Measurements from ENCODE around the gene NRBF2.
"Not testable (repeated sequence)": the region's sequence is repeated elsewhere in the genome, so short reads cannot be mapped to it uniquely, and the experiment has no call there.

NRBF2 gene

DNA sequence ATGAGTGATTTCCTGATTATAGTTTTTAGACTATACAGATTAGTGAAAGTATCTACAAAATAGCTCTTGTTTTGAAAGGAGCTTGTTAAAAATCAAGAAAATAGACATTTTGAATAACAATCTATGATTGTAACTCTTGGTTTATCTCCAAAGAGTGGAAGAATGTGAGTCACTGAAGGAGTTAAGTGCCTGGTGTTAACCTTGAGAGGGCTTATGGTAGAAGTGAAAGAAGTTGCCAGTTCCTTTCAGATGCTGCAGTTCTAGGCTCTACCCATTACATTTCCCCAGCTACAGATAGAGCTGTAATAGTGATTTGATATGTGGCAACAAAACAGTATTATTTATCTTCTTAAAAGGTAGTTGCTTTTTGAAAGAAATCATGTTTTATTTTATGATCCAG, 12.7 kb downstream of the NRBF2 start:
- Histone ChIP-seq H3K4me1 (ENCODE audit: control insufficient read depth, insufficient read depth, low read length) (no peaks in the 10 kb centered on the region), H3K4me3 (ENCODE audit: low read length in 2 of 2) (no peak overlapping the region), H3K9ac (ENCODE audit: low read length in 2 of 2) (no peak overlapping the region), H3K27ac (ENCODE audit: low read length) (no peak overlapping the region), H3K9me3 (ENCODE audit: control insufficient read depth in 2 of 2, low read length in 2 of 2) (no peaks in the 10 kb centered on the region), H3K36me3 (ENCODE audit: control insufficient read depth in 2 of 2, insufficient read depth in 2 of 2, low read length in 2 of 2) (no peaks in the 10 kb centered on the region), H3K27me3 (ENCODE audit: control insufficient read depth in 1 of 2, insufficient read depth in 2 of 2, low read length in 2 of 2) (no peaks in the 10 kb centered on the region)

DNA sequence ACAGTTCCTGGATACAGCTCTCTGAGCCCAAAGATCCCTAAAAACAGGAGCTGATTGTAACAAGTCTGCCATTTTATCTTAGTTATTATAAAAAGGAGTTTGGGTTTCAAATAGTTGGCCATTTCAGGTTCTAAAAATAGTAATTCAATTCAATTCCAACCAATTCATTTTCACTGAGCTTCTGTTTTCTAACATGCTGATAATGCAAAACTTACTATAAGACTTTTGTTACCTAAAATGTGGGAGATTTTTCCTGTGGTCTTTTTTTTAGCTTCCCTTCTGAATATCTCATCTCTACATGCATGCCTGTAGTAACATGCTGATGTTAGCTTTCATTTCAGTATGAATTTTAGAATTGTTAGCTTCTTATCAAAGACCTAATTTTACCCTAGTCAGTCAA, 13.4 kb downstream of the NRBF2 start:
- Histone ChIP-seq H3K4me3 (ENCODE audit: low read length in 2 of 2) (no peak overlapping the region), H3K27ac (ENCODE audit: low read length) (no peak overlapping the region), H3K9ac (ENCODE audit: low read length in 2 of 2) (no peak overlapping the region), H3K27me3 (ENCODE audit: control insufficient read depth in 1 of 2, insufficient read depth in 2 of 2, low read length in 2 of 2) (no peaks in the 10 kb centered on the region), H3K9me3 (ENCODE audit: control insufficient read depth in 2 of 2, low read length in 2 of 2) (no peaks in the 10 kb centered on the region), H3K36me3 (ENCODE audit: control insufficient read depth in 2 of 2, insufficient read depth in 2 of 2, low read length in 2 of 2) (no peaks in the 10 kb centered on the region), H3K4me1 (ENCODE audit: control insufficient read depth, insufficient read depth, low read length) (no peaks in the 10 kb centered on the region)

DNA sequence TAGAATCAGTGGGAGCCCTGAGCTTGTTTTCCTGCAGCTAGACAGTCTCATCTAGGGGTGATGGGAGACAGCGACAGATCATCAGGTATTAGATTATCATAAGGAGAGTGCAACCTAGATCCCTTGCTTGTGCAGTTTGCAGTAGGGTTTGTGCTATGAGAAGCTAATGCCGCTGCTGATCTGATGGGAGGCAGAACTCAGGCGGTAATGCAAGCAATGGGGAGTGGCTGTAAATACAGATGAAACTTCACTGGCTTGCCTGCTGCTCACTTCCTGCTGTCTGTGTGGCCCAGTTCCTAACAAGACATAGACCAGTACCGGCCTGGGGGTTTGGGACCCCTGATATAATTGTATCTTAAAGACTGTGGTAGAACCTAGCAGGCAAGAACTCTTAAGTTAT, 17.6 kb downstream of the NRBF2 start:
- no peaks in the 10 kb centered on the region for H3K27me3 ChIP-seq (ENCODE audit: control insufficient read depth in 1 of 2, insufficient read depth in 2 of 2, low read length in 2 of 2)
- H3K9me3 ChIP-seq (ENCODE audit: control insufficient read depth in 2 of 2, low read length in 2 of 2) = no peaks in the 10 kb centered on the region
- no peak overlapping the region for H3K27ac ChIP-seq (ENCODE audit: low read length)
- H3K4me1 ChIP-seq (ENCODE audit: control insufficient read depth, insufficient read depth, low read length) = no peaks in the 10 kb centered on the region
- no peak overlapping the region for H3K9ac ChIP-seq (ENCODE audit: low read length in 2 of 2)
- peaks cover 4 to 7% of the 10 kb centered on the region in 2 donors for H3K36me3 ChIP-seq (ENCODE audit: control insufficient read depth in 2 of 2, insufficient read depth in 2 of 2, low read length in 2 of 2)
- no peak overlapping the region for H3K4me3 ChIP-seq (ENCODE audit: low read length in 2 of 2)

DNA sequence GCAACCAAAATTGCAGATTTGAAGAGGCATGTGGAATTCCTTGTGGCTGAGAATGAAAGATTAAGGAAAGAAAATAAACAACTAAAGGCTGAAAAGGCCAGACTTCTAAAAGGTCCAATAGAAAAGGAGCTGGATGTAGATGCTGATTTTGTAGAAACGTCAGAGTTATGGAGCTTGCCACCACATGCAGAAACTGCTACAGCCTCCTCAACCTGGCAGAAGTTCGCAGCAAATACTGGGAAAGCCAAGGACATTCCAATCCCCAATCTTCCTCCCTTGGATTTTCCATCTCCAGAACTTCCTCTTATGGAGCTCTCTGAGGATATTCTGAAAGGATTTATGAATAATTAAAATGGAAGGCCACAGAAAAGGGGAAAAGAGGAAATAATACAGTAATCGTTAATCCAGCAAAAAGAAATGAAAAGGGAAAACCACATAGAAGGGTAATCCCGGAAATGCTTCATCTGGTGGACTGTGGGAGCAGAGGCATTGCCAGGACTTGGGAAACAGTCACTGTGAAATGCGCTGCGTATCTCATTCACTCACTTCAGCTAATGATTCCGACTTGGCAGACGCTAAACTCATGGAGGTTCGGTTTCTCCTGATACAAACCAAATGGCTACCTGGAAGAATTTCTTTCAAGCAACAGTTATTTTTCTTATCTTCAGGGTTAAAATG, 20.9 kb downstream of the NRBF2 start:
- not testable (repeated sequence) for H3K27ac ChIP-seq (ENCODE audit: low read length); H3K9ac ChIP-seq (ENCODE audit: low read length in 2 of 2); H3K4me1 ChIP-seq (ENCODE audit: control insufficient read depth, insufficient read depth, low read length); H3K9me3 ChIP-seq (ENCODE audit: control insufficient read depth in 2 of 2, low read length in 2 of 2); H3K36me3 ChIP-seq (ENCODE audit: control insufficient read depth in 2 of 2, insufficient read depth in 2 of 2, low read length in 2 of 2); H3K4me3 ChIP-seq (ENCODE audit: low read length in 2 of 2); H3K27me3 ChIP-seq (ENCODE audit: control insufficient read depth in 1 of 2, insufficient read depth in 2 of 2, low read length in 2 of 2)

DNA sequence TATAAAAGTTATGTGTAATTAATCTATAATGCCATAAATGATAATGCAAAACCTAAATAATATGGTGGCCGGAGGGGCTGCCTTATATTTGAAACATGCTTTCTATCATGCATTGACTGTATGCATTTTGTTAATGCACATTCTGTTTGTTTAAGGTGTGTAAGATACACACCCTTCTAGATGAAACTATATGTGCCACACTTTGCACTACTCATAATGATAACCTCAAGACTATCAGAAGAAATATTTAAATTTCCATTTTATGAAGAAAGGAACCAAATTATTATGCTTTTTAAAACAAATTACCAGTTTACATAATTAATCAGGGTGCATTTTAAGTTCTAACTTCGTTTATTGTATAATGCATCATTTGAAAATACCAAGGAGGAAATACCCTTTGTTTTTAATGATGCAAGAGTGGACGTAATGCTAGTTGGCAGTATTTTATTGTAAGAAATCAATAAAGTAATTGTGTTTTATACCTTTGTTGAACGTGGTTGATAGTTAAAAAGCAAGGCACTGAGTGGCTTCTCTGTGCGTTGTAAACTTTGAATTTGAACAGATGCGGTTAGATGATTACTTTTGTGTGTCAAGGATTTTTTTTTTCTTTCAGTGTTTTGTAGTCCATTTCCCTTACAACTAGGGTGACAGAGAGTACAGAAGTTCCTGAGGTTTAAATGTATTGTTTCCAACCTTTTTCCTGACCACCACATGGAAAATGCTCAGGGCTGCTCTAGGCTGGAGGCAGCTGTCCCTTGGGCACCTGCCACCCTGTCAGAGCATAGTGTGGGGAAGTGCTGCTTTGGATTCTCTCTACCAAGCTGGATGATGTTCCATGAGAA, 21.6 kb downstream of the NRBF2 start:
- H3K9ac ChIP-seq (ENCODE audit: low read length in 2 of 2) = no peak overlapping the region
- no peaks in the 10 kb centered on the region for H3K4me1 ChIP-seq (ENCODE audit: control insufficient read depth, insufficient read depth, low read length)
- H3K36me3 ChIP-seq (ENCODE audit: control insufficient read depth in 2 of 2, insufficient read depth in 2 of 2, low read length in 2 of 2) = peaks cover 4 to 7% of the 10 kb centered on the region in 2 donors
- no peak overlapping the region for H3K4me3 ChIP-seq (ENCODE audit: low read length in 2 of 2)
- no peaks in the 10 kb centered on the region for H3K27me3 ChIP-seq (ENCODE audit: control insufficient read depth in 1 of 2, insufficient read depth in 2 of 2, low read length in 2 of 2)
- no peak overlapping the region for H3K27ac ChIP-seq (ENCODE audit: low read length)
- no peaks in the 10 kb centered on the region for H3K9me3 ChIP-seq (ENCODE audit: control insufficient read depth in 2 of 2, low read length in 2 of 2)

DNA sequence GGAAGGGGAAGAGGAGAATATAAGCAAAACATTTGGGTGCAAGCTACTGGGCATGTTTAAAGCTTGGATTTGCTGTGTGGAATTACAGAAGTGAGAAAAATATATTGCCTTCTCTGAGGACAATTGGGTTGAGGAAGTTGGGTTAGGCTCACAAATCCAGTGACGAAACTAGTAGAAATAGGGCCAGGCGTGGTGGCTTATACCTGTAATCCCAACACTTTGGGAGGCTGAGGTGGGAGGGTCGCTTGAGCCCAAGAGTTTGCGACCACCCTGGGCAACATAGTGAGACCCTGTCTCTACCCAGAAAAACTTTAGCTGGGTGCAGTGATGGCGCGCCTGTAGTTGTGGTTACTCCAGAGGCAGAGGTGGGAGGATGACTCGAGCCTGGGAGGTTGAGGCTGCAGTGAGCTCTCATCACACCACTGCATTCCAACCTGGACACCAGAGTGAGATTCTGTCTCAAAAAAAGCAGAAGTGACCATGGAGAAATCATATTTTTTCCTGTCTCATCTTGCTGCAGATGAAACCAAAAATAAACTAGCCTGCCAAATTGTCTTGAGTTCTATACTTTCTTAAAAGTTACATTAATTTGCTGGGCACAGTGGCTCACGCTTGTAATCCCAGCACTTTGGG, 22.4 kb downstream of the NRBF2 start:
- Histone ChIP-seq H3K27ac (ENCODE audit: low read length) (no peak overlapping the region), H3K9ac (ENCODE audit: low read length in 2 of 2) (no peak overlapping the region), H3K9me3 (ENCODE audit: control insufficient read depth in 2 of 2, low read length in 2 of 2) (no peaks in the 10 kb centered on the region), H3K36me3 (ENCODE audit: control insufficient read depth in 2 of 2, insufficient read depth in 2 of 2, low read length in 2 of 2) (peaks cover 4 to 7% of the 10 kb centered on the region in 2 donors), H3K4me3 (ENCODE audit: low read length in 2 of 2) (no peak overlapping the region), H3K27me3 (ENCODE audit: control insufficient read depth in 1 of 2, insufficient read depth in 2 of 2, low read length in 2 of 2) (no peaks in the 10 kb centered on the region), H3K4me1 (ENCODE audit: control insufficient read depth, insufficient read depth, low read length) (no peaks in the 10 kb centered on the region)

DNA sequence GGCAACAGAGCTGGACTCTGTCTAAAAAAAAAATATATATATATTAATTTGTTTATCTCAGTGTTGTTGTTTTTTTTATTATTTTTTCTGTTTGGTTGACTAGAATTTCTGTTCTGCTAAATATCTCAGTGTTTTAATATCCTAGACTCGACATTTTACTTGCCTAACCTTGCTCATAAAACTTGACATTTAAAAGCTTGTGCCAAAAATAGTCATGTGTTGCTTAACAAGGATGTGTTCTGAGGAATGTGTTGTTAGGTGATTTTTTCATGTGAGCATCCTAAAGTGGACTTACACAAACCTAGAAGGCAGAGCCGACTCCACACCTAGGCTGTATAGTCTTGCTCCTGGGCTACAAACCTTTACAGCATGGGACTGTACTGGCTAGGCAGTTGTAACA, 23.1 kb downstream of the NRBF2 start:
- Histone ChIP-seq H3K4me3 (ENCODE audit: low read length in 2 of 2) (no peak overlapping the region), H3K9me3 (ENCODE audit: control insufficient read depth in 2 of 2, low read length in 2 of 2) (no peaks in the 10 kb centered on the region), H3K9ac (ENCODE audit: low read length in 2 of 2) (no peak overlapping the region), H3K36me3 (ENCODE audit: control insufficient read depth in 2 of 2, insufficient read depth in 2 of 2, low read length in 2 of 2) (peaks cover 4 to 7% of the 10 kb centered on the region in 2 donors), H3K4me1 (ENCODE audit: control insufficient read depth, insufficient read depth, low read length) (no peaks in the 10 kb centered on the region), H3K27me3 (ENCODE audit: control insufficient read depth in 1 of 2, insufficient read depth in 2 of 2, low read length in 2 of 2) (no peaks in the 10 kb centered on the region), H3K27ac (ENCODE audit: low read length) (no peak overlapping the region)

DNA sequence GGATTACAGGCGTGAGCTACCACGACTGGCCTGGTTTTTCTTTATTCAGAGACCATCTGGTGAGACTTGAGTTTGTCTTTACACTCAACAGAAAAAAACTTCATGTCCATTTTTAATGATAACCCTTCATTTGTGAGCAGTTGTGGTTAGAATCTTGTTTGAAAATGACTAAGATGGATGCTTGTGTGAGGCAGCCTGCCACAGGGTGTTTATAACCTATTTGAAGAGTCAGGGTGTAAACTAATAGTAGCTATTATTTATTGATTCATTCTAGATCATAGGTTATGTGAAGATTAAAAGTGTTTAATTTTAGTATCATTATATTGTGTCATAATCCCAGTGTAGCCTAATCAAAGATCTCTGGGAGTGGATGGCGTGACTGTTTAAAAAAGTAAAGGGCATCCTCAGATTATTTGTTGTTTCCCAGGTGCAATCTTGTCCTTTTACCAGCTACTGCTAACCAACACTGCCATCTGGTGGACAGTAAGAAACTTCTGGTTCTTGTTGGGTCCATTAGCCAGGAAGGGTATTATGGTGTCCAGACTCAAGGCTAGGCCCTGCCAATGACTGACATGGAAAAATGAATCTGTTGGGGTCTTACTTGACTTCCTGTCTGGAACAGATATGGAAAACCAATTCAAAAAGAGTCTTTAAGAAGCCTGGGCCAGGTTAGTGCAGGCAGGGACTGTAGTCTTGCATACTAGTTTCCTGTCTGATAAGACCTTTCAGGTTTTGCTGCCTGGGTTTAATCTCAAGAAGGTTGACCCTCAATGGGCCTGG, 24.9 kb downstream of the NRBF2 start:
- Histone ChIP-seq H3K27me3 (ENCODE audit: control insufficient read depth in 1 of 2, insufficient read depth in 2 of 2, low read length in 2 of 2) (no peaks in the 10 kb centered on the region), H3K36me3 (ENCODE audit: control insufficient read depth in 2 of 2, insufficient read depth in 2 of 2, low read length in 2 of 2) (peaks cover 2 to 7% of the 10 kb centered on the region in 2 donors), H3K9ac (ENCODE audit: low read length in 2 of 2) (no peak overlapping the region), H3K9me3 (ENCODE audit: control insufficient read depth in 2 of 2, low read length in 2 of 2) (no peaks in the 10 kb centered on the region), H3K27ac (ENCODE audit: low read length) (no peak overlapping the region), H3K4me1 (ENCODE audit: control insufficient read depth, insufficient read depth, low read length) (no peaks in the 10 kb centered on the region), H3K4me3 (ENCODE audit: low read length in 2 of 2) (no peak overlapping the region)

DNA sequence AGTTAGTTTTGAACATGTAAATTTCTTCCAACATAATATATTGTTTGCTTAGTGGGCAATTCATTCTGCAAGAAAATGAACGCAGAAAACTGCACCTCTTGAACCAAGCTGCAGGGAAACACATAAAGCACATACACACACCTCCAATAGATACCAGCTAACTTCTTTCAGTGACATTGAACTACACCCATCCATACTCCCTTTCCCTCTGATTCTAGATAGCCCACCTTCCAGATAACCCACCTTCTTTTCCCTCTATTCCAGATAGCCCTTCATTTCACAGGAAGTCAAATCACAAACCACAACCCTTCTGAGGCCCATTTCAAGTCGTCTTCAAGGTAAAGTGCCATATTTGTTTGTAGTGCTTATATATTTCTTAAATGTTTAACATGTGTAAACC, 28.5 kb downstream of the NRBF2 start:
- no peak overlapping the region for H3K9ac ChIP-seq (ENCODE audit: low read length in 2 of 2)
- H3K9me3 ChIP-seq (ENCODE audit: control insufficient read depth in 2 of 2, low read length in 2 of 2) = no peaks in the 10 kb centered on the region
- H3K4me3 ChIP-seq (ENCODE audit: low read length in 2 of 2) = no peak overlapping the region
- peaks cover 0 to 3% of the 10 kb centered on the region in 2 donors for H3K36me3 ChIP-seq (ENCODE audit: control insufficient read depth in 2 of 2, insufficient read depth in 2 of 2, low read length in 2 of 2)
- no peak overlapping the region for H3K27ac ChIP-seq (ENCODE audit: low read length)
- no peaks in the 10 kb centered on the region for H3K27me3 ChIP-seq (ENCODE audit: control insufficient read depth in 1 of 2, insufficient read depth in 2 of 2, low read length in 2 of 2)
- H3K4me1 ChIP-seq (ENCODE audit: control insufficient read depth, insufficient read depth, low read length) = no peaks in the 10 kb centered on the region

DNA sequence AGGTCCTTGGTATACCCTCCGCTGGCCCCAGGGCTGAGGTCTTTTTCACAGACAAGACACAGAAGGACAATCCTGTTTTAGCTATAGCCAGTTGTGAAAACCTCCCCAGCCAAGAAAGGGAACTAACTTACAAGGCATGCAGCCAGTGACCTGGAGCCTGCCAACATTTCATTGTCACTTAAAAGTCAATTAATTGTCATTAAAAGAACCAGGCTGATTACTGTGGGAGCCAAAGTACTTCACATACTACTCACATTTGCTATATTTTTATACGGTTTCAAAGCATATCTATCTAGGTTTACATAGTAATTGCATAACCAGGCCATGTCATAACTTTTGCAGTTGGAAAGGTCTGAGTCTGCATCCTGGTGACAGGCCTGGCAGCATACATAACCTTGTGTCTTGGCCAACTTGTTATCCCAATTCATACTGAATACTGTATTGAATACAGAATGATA, 31.1 kb downstream of the NRBF2 start:
- Histone ChIP-seq H3K27me3 (ENCODE audit: control insufficient read depth in 1 of 2, insufficient read depth in 2 of 2, low read length in 2 of 2) (no peaks in the 10 kb centered on the region), H3K9me3 (ENCODE audit: control insufficient read depth in 2 of 2, low read length in 2 of 2) (no peaks in the 10 kb centered on the region), H3K36me3 (ENCODE audit: control insufficient read depth in 2 of 2, insufficient read depth in 2 of 2, low read length in 2 of 2) (peaks cover 0 to 3% of the 10 kb centered on the region in 2 donors), H3K9ac (ENCODE audit: low read length in 2 of 2) (no peak overlapping the region), H3K27ac (ENCODE audit: low read length) (no peak overlapping the region), H3K4me3 (ENCODE audit: low read length in 2 of 2) (no peak overlapping the region), H3K4me1 (ENCODE audit: control insufficient read depth, insufficient read depth, low read length) (no peaks in the 10 kb centered on the region)

Measured in stomach smooth muscle (tissue), 2 donors.